Spleen (tissue), 3 donors: ENCODE measurements around the gene GPD1L.

ENCODE experiments used
- POLR2A ChIP-seq, 3 donors: fragments of 450-650 bp; IDR thresholded peaks; one replicate each; pipeline ENCODE4 v1.5.1; 2017; ENCODE audit warnings: antibody characterized with exemption in 3 of 3, mild to moderate bottlenecking in 1 of 3
- POLR2AphosphoS5 ChIP-seq, 3 donors: sonication (generic); formaldehyde crosslinking; IDR thresholded peaks; one replicate each; pipeline ENCODE4 v1.5.1; 2017; ENCODE audit warnings: antibody characterized with exemption in 3 of 3

DNA sequence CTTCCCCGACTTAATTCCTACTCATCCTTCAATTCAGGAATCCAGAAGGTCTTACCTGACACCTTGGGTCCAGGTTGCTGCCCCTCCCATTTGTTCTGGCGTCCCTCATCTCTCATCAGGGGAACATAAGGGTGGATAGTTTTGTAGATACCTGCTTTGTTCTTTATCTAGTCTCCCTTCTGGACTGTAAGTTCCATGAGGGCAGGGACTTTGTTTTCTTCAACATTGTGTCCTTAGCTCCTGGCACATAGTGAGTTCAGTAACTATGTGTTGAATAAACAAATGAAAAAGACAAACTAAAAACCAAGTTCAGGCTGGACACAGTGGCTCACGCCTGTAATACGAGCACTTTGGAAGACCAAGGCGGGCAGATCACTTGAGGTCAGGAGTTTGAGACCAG is 13.2 kb upstream of the GPD1L start:
- TF ChIP-seq POLR2AphosphoS5 (IDR thresholded peaks at IDR 0.05) (no peak), POLR2A (IDR thresholded peaks at IDR 0.05) (no peak)
